GM19455 (cell line): Measurements from ENCODE around the gene MYLK3.
"Not testable (repeated sequence)": the region's sequence is repeated elsewhere in the genome, so short reads cannot be mapped to it uniquely, and the experiment has no call there.

Experiments used
- ATAC-seq: cut with Tn5 transposase; IDR thresholded peaks from one replicate; pipeline ENCODE4 v1.9.1; 2021; ENCODE audit not compliant: unreplicated experiment

The MYLK3 gene

GRCh38 chr16:46690281-46691178 lies 57.6 kb downstream of the MYLK3 start:
- ATAC-seq: no peak

GRCh38 chr16:46689365-46690280 lies 58.5 kb downstream of the MYLK3 start, which contains the start of gene ORC6:
Gene ORC6 (plus strand): TSS chr16:46689659. CDS start chr16:46689706, 47 bp downstream.
- ATAC-seq: peak; percentile 71

GRCh38 chr16:46688654-46689364 lies 59.3 kb downstream of the MYLK3 start, which contains the start of gene VPS35:
Gene VPS35 (minus strand): TSS chr16:46689178. CDS start chr16:46689133, 45 bp downstream.
- peak; percentile 82 for ATAC-seq

GRCh38 chr16:46688101-46688653 lies 60.0 kb downstream of the MYLK3 start:
- ATAC-seq: no peak

- no peak for ATAC-seq
Measured at GRCh38 chr16:46687486-46687885, 60.7 kb downstream of the MYLK3 start.

- ATAC-seq: no peak
Measured at GRCh38 chr16:46686815-46687473, 61.2 kb downstream of the MYLK3 start.

- ATAC-seq: not testable (repeated sequence)
Measured at GRCh38 chr16:46681867-46682266, 66.3 kb downstream of the MYLK3 start.

GRCh38 chr16:46677943-46678342 lies 70.2 kb downstream of the MYLK3 start:
- not testable (repeated sequence) for ATAC-seq

- no peak for ATAC-seq
Measured at GRCh38 chr16:46673320-46674013, 74.7 kb downstream of the MYLK3 start.

GRCh38 chr16:46662123-46662522 lies 86.0 kb downstream of the MYLK3 start:
- ATAC-seq: no peak

GRCh38 chr16:46658925-46659324 lies 89.2 kb downstream of the MYLK3 start:
- peak; percentile 92 for ATAC-seq
